GM12875 (cell line): Measurements from ENCODE around the gene ADAMTS13.

ENCODE experiments used
- H3K4me3 ChIP-seq: one replicate; pipeline ENCODE4 v1.5.1; 2011; ENCODE audit warnings: low read depth, low read length, control low read depth
- TF ChIP-seq, protein P1 (sequence below): IDR thresholded peaks from 2 replicates; pipeline ENCODE4 v1.5.1; 2011; ENCODE audit warnings: low read depth, mild to moderate bottlenecking, control low read depth, inconsistent platforms, low read length, moderate library complexity, borderline replicate concordance; ENCODE audit not compliant: insufficient read depth

ADAMTS13 gene

DNA sequence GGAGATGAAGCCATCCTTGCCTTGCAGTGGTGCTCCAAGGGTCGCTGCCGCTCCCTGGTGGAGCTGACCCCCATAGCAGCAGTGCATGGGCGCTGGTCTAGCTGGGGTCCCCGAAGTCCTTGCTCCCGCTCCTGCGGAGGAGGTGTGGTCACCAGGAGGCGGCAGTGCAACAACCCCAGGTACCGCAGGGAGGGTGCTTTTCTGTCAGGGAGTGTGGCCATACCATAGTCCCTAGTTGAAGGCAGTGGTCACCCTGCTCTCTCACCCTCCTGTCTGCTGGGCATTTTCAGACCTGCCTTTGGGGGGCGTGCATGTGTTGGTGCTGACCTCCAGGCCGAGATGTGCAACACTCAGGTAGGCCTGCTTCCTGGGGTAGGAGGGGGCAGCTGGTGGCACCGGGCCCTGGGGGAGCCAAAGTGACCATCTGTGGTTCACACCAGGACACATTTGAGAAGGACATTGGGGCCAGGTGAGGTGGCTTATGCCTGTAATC lies 11.2 kb downstream of the ADAMTS13 start:
- TF ChIP-seq, protein P1, sequence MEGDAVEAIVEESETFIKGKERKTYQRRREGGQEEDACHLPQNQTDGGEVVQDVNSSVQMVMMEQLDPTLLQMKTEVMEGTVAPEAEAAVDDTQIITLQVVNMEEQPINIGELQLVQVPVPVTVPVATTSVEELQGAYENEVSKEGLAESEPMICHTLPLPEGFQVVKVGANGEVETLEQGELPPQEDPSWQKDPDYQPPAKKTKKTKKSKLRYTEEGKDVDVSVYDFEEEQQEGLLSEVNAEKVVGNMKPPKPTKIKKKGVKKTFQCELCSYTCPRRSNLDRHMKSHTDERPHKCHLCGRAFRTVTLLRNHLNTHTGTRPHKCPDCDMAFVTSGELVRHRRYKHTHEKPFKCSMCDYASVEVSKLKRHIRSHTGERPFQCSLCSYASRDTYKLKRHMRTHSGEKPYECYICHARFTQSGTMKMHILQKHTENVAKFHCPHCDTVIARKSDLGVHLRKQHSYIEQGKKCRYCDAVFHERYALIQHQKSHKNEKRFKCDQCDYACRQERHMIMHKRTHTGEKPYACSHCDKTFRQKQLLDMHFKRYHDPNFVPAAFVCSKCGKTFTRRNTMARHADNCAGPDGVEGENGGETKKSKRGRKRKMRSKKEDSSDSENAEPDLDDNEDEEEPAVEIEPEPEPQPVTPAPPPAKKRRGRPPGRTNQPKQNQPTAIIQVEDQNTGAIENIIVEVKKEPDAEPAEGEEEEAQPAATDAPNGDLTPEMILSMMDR: no peak
- H3K4me3 ChIP-seq: no peak overlapping the region

GRCh38 chr9:133436681-133437080 lies 14.5 kb downstream of the ADAMTS13 start:
- H3K4me3 ChIP-seq: no peak overlapping the region
- TF ChIP-seq, protein P1: no peak

DNA sequence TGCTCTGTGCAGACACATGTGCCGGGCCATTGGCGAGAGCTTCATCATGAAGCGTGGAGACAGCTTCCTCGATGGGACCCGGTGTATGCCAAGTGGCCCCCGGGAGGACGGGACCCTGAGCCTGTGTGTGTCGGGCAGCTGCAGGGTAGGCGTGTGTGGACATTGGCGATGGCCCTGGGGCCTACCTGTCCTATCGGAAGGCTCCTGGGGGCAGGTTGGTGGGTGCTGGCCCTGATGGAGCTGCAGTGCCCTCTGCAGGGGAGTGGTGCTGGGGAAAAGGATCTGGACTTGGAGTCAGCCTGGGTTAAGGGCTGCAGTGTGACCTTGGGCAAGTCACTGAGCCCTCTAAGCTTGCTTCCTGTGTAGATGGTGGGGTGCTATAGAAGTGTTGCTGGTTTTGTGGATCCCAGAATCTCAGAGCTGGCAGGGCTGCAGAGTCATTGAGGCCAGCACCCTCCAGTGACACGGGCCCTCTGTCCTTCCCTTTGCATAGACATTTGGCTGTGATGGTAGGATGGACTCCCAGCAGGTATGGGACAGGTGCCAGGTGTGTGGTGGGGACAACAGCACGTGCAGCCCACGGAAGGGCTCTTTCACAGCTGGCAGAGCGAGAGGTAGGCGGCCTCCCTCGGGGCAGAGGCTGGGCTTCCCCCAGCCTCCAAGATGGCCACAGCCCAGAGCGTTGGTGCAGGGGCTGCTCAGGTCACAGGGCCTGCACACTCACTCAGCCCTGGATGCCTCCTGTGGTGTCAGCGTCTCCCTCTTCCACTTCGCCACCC lies 15.8 kb downstream of the ADAMTS13 start:
- no peak overlapping the region for H3K4me3 ChIP-seq
- TF ChIP-seq, protein P1: peak; percentile 73

DNA sequence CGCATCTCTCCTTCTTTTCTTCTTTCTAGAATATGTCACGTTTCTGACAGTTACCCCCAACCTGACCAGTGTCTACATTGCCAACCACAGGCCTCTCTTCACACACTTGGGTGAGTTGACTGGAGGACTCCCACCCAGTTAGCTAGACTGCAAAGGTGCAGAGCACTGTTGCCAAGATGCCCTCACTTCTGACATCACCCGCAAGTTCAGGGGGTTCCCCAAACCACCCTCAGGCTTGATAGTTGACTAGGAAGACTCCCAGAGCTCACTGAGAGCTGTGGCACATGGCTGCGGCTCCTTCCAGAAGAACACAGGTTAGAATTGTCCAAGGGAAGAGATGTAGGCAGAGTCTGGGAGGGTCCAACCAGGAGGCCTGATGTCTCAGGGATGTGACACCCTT lies 17.2 kb downstream of the ADAMTS13 start:
- no peak overlapping the region for H3K4me3 ChIP-seq

GRCh38 chr9:133440874-133441273 lies 18.7 kb downstream of the ADAMTS13 start:
- TF ChIP-seq, protein P1: no peak
- H3K4me3 ChIP-seq: no peak overlapping the region

More for the DNA sequence above, 17.2 kb downstream of the ADAMTS13 start:
- TF ChIP-seq, protein P1: no peak

- TF ChIP-seq, protein P1: no peak
- no peak overlapping the region for H3K4me3 ChIP-seq
These were observed 19.4 kb downstream of the ADAMTS13 start for GRCh38 chr9:133441571-133441970.

GRCh38 chr9:133443248-133443647 lies 21.1 kb downstream of the ADAMTS13 start:
- TF ChIP-seq, protein P1: no peak
- H3K4me3 ChIP-seq: no peak overlapping the region
